Prostate gland (tissue), 2 donors: ENCODE data around the gene APOL2. TPM values are rescaled to one million over a fixed set of nuclear protein-coding genes. Genes with fewer than 3 reads are reported as not detected.
"Not testable (repeated sequence)": the region's sequence is repeated elsewhere in the genome, so short reads cannot be mapped to it uniquely, and the experiment has no call there.

Experiments
- DNase-seq: peaks from one replicate; pipeline ENCODE4 v3.0.0-alpha.2; 2019; ENCODE audit warnings: low spot score
- H3K27ac ChIP-seq, 2 donors: fragments of 200-600 bp; sonication (generic); 2 replicates each; pipeline ENCODE4 v1.5.1; 2017 to 2019
- H3K27me3 ChIP-seq: fragments of 200-600 bp; sonication (generic); replicated peaks from 2 replicates; pipeline ENCODE4 v1.5.1; 2019; ENCODE audit not compliant: insufficient read depth
- H3K36me3 ChIP-seq, 2 donors: fragments of 200-600 bp; sonication (generic); 1 replicate in 1 of 2; 2 replicates in 1 of 2; pipeline versions ENCODE4 v1.5.1 to v1.8.1; 2017 to 2019
- H3K4me1 ChIP-seq: fragments of 200-600 bp; sonication (generic); replicated peaks from 2 replicates; pipeline ENCODE4 v1.5.1; 2019
- H3K4me3 ChIP-seq, 2 donors: fragments of 200-600 bp; sonication (generic); 2 replicates each; pipeline ENCODE4 v1.5.1; 2017 to 2019
- H3K9me3 ChIP-seq: fragments of 200-600 bp; sonication (generic); 2 replicates; pipeline ENCODE4 v1.5.1; 2017
- CTCF ChIP-seq, 4 experiments: fragments of 200-600 bp in 2 of 4; fragments of 450-650 bp in 2 of 4; sonication (generic) in 2 of 4; IDR thresholded peaks; 1 replicate in 3 of 4; 2 replicates in 1 of 4; pipeline ENCODE4 v1.5.1; 2016 to 2019; ENCODE audit warnings: antibody characterized with exemption in 4 of 4, mild to moderate bottlenecking in 2 of 4, moderate library complexity in 2 of 4
- POLR2A ChIP-seq: fragments of 450-650 bp; IDR thresholded peaks from one replicate; pipeline ENCODE4 v1.6.1; 2016; ENCODE audit warnings: antibody characterized with exemption, mild to moderate bottlenecking
- POLR2AphosphoS5 ChIP-seq: sonication (generic); formaldehyde crosslinking; IDR thresholded peaks from one replicate; pipeline ENCODE4 v1.6.1; 2017; ENCODE audit warnings: antibody characterized with exemption
- WGBS: methylation state at CpG from one replicate; pipeline ENCODE4 v1.1.5; 2018; 5-methylcytosine and 5-hydroxymethylcytosine counted together
- intact Hi-C: fragments of 100-400 bp; cut with DNase I; formaldehyde crosslinking; loops from one replicate; pipeline ENCODE4 v1.14.2; 2022
- total RNA-seq, 2 donors: library from RNA; depleted of rRNA; stranded (reverse); fragments of >200 nt; gene quantifications; one replicate each; pipeline ENCODE4 v1.1.0, GENCODE V29; 2016

Gene APOL2
- total RNA-seq, 2 donors from 2014 or later = 35.2 to 64.1 TPM

GRCh38 chr22:36191106-36191836, 48.1 kb downstream of the APOL2 start:
- intact Hi-C loops = no loop called here
- TF ChIP-seq POLR2A = no peak
- no peak for TF ChIP-seq POLR2AphosphoS5
- TF ChIP-seq CTCF (IDR thresholded peaks at IDR 0.05) = no peak
- H3K27ac ChIP-seq = no peak overlapping the region

GRCh38 chr22:36187862-36188261, 51.5 kb downstream of the APOL2 start:
- H3K27me3 ChIP-seq, H3K27ac ChIP-seq, intact Hi-C loops, DNase-seq, H3K36me3 ChIP-seq, H3K4me1 ChIP-seq, H3K9me3 ChIP-seq, H3K4me3 ChIP-seq: not testable (repeated sequence)
- 96% methylated on average over 3 of the region's 6 CpGs for WGBS

More at GRCh38 chr22:36191106-36191836, 48.1 kb downstream of the APOL2 start:
- Histone ChIP-seq H3K4me3 (no peak overlapping the region), H3K4me1 (no peaks in the 10 kb centered on the region), H3K36me3 (no peaks in the 10 kb centered on the region), H3K9me3 (no peaks in the 10 kb centered on the region), H3K27me3 (no peaks in the 10 kb centered on the region)
- WGBS = 77% methylated on average over 17 of the region's 17 CpGs
- DNase-seq = no peak

GRCh38 chr22:36185828-36186624, 53.3 kb downstream of the APOL2 start:
- H3K9me3 ChIP-seq = no peaks in the 10 kb centered on the region
- 78% methylated on average over 14 of the region's 14 CpGs for WGBS
- no peaks in the 10 kb centered on the region for H3K36me3 ChIP-seq
- TF ChIP-seq POLR2A = no peak
- TF ChIP-seq POLR2AphosphoS5 = no peak
- no peak for TF ChIP-seq CTCF (IDR thresholded peaks at IDR 0.05)
- no peak overlapping the region for H3K4me3 ChIP-seq
- no peaks in the 10 kb centered on the region for H3K4me1 ChIP-seq
- intact Hi-C loops = no loop called here
- no peaks in the 10 kb centered on the region for H3K27me3 ChIP-seq
- DNase-seq = no peak
- no peak overlapping the region for H3K27ac ChIP-seq

GRCh38 chr22:36184433-36185025, 54.8 kb downstream of the APOL2 start:
- H3K27me3 ChIP-seq = no peaks in the 10 kb centered on the region
- H3K27ac ChIP-seq = no peak overlapping the region
- H3K36me3 ChIP-seq = no peaks in the 10 kb centered on the region
- intact Hi-C loops = no loop called here
- no peak for DNase-seq
- WGBS = 84% methylated on average over 10 of the region's 10 CpGs
- no peaks in the 10 kb centered on the region for H3K4me1 ChIP-seq
- TF ChIP-seq POLR2AphosphoS5 (no peak), POLR2A (no peak), CTCF (IDR thresholded peaks at IDR 0.05) (no peak)
- no peak overlapping the region for H3K4me3 ChIP-seq
- H3K9me3 ChIP-seq = no peaks in the 10 kb centered on the region

- WGBS = 93% methylated on average over 7 of the region's 7 CpGs
- intact Hi-C loops = no loop called here
- Histone ChIP-seq H3K36me3 (no peaks in the 10 kb centered on the region), H3K9me3 (no peaks in the 10 kb centered on the region), H3K4me1 (no peaks in the 10 kb centered on the region), H3K4me3 (no peak overlapping the region), H3K27ac (no peak overlapping the region), H3K27me3 (no peaks in the 10 kb centered on the region)
- TF ChIP-seq CTCF (IDR thresholded peaks at IDR 0.05) (no peak), POLR2A (no peak), POLR2AphosphoS5 (no peak)
- DNase-seq = no peak
Measured at GRCh38 chr22:36183446-36183845, 55.9 kb downstream of the APOL2 start.
